ENCODE results near the gene UBR1.

DNA sequence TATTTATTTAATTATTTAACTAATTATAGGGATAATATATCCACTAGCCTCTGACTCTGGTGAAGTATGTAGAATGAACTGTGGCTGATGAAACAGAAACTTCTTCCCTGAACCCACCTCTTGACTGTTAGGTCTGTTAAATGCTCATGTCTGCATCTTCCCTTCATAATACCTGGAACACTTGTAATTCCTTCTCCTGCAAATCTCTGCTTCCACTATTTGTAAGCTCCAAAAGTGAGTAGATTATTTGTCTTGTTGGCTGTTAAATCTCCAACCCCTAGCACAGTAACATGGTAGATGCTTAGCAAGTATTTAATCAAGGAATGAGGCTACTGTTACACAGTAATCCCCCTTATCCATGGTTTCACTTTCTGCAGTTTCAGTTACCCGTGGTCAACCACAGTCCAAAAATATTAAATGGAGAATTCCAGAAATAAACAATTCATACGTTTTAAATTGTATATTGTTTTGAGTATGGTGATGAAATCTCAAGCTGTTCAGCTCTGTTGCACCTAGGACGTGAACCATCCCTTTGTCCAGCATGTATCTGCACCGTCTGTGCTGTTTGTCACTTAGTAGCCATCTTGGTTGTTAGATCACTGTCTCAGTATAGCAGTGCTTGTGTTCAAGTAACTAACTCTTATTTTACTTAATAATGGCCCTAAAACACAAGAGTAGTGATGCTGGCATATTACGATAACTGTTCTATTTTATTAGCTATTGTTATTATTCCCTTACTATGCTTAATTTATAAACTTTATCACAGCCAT, 190.9 kb downstream of the UBR1 start:
- TF ChIP-seq, protein P1, sequence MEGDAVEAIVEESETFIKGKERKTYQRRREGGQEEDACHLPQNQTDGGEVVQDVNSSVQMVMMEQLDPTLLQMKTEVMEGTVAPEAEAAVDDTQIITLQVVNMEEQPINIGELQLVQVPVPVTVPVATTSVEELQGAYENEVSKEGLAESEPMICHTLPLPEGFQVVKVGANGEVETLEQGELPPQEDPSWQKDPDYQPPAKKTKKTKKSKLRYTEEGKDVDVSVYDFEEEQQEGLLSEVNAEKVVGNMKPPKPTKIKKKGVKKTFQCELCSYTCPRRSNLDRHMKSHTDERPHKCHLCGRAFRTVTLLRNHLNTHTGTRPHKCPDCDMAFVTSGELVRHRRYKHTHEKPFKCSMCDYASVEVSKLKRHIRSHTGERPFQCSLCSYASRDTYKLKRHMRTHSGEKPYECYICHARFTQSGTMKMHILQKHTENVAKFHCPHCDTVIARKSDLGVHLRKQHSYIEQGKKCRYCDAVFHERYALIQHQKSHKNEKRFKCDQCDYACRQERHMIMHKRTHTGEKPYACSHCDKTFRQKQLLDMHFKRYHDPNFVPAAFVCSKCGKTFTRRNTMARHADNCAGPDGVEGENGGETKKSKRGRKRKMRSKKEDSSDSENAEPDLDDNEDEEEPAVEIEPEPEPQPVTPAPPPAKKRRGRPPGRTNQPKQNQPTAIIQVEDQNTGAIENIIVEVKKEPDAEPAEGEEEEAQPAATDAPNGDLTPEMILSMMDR (IDR thresholded peaks at IDR 0.05): no peak
- TF ChIP-seq ZFX (IDR thresholded peaks at IDR 0.05; ENCODE audit: borderline replicate concordance): no peak

All from 22Rv1 (cell line).